Dermis blood vessel endothelial cell (primary cell): ENCODE measurements around the gene VILL. TPM values are rescaled to one million over a fixed set of nuclear protein-coding genes. Genes with fewer than 3 reads are reported as not detected.

Experiments used
- DNase-seq: peaks from one replicate; pipeline ENCODE4 v3.0.0; 2010
- total RNA-seq: library from RNA; depleted of rRNA; stranded (reverse); fragments of >200 nt; gene quantifications from 2 replicates; pipeline ENCODE4 v1.2.3, GENCODE V29; 2014

Gene VILL
- total RNA-seq, 1 donor from 2014 or later: 8.0 TPM

- no peak for DNase-seq
These were observed 11.0 kb downstream of the VILL start for GRCh38 chr3:38001456-38002081.

- no peak for DNase-seq
These were observed 11.8 kb downstream of the VILL start for GRCh38 chr3:38002291-38002876.

- DNase-seq: no peak
These were observed 12.4 kb downstream of the VILL start for GRCh38 chr3:38002940-38003339.

DNA sequence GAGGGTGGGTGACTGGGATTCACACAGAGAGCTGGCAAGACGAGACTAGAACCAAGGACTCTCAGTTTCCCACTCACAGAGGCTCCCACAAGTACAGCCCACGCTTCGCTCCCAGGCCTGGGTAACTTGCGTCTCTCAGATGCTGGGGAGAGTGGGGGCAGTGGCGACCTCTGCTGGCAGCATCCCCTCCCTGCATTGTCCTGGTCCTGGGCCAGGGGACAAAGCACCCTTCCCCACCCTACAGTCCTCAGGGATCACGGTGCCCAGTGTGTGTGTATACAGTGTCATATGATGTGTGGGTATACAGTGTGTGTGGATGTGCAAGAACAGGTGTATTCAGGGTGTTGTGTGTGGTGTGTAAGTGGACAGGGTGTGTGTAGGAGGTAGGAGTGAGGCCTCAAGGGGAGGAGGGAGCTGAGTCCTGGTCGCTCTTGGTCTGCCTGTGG, 12.8 kb downstream of the VILL start:
- peak; percentile 71 for DNase-seq

- DNase-seq: no peak
These were observed 13.3 kb downstream of the VILL start for GRCh38 chr3:38003817-38004414.

DNA sequence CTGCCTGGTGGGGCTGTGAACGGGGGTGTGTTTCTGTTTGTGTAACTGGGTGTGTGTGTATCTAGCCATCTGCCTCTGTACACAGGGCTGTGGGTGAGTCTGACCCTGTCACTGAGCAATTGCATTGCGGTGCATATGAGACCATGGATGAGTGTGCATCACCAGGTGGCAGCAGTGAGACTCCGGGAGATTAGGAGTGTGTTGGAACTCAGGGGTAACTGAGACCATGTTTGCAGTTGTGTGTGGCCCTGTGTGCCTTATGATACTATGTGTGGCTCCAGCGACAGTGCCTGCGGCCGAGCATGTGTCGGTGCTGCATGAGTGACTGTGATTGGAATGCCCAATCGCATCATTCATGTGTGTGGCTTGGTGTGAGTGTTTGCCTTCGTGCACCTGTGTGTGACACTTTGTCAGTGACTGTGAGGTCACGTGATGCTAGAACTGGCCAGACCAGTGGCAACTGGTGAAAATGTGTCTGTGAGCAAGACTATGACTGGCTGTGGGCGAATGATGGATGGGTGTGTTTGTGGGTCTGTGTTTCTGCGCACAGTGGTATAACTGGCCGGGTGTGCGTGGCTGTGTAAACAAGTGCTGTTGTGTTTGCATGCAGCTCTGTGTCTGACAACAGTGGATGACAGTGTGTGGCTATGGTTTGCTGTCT, 14.0 kb downstream of the VILL start:
- peak; percentile 79 for DNase-seq

DNA sequence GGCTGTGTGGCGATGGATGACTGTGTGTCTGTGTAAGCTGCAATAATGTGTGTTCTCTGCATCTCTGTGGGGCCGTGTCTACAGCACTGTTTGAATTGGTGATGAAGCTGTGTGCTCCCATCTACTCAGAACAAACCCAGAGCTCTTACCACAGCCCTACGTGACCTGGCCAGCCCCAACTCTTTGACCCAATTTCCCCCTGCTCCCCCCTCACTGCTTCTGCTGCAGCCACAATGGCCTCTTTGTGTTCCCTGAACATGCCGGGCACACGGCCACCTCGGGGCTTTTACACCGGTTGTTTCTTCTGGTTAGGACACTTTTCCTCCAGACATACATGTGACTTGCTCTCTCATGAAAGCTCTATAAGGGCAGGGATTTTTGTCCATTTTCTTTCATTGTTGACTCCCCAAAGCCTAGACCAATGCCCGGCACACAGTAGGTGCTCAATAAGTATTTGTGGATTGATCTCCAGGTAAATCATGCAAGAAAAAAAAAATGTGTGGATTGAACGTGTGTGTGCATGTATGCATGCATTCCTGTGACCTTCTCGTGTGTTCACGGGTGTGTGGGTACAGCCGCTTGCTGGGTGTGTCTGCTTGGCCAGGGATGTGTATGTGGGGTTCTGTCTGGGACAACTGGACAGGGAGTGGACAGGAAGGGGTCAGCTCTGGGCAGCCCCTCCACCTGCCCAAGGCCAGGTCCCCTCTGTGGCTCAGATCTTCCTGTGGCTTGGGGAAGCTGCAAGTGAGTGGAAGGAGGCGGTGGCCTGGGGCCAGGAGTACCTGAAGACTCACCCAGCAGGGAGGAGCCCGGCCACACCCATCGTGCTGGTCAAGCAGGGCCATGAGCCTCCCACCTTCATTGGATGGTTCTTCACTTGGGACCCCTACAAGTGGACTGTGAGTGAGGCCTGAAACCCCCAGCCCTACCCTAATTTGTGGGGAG, 14.8 kb downstream of the VILL start:
- DNase-seq: no peak

GRCh38 chr3:38006031-38006430, 15.4 kb downstream of the VILL start:
- no peak for DNase-seq

DNA sequence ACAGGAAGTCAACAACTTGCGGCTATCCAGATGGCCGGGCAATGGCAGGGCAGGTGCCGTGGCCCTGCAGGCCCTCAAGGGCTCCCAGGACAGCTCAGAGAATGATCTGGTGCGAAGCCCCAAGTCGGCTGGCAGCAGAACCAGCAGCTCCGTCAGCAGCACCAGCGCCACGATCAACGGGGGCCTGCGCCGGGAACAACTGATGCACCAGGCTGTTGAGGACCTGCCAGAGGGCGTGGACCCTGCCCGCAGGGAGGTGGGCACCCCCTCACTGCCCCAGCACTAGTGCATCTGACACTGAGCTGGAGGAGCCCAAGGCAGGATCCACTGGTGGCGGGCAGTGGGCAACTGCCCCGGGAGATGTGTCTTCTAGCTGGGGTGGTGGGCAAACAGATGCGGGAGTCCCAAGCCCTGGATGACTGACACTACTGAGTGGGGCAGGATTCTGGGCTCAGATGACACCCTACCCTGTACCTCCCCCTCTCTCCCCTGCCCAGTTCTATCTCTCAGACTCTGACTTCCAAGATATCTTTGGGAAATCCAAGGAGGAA, 15.9 kb downstream of the VILL start:
- DNase-seq: no peak

- DNase-seq: no peak
These were observed 17.1 kb downstream of the VILL start for GRCh38 chr3:38007754-38008090.

- DNase-seq: no peak
These were observed 17.7 kb downstream of the VILL start for GRCh38 chr3:38008191-38008701.

DNA sequence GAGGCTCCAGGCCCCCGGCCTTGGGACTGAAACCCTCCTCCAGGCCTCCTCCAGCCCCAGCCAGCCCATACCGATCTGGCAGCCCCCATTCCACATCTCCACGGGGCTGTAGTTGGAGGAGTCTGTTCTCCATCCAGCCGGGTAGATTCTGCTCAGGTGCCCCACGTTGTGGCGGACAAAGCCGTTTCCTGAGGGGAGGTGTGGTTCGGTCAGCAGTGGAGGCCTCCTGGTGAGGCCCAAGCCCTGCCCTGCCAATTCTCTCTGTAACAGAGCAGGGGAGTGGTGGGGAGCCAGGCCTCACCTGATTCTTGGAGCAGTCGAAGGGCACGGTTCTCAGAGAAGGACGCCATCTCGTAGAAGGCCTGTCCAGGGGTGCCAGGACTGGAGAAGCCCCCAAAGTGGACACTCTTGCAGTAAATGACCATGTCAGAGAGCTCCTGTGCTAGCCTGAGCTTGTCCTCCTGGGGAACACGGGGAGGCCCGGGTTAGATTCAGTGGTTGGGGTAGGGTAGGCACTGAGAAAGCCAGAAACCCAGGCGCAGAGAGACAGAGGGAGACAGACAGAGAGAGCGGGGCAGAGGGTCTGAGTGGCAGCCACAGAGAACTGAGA, 18.5 kb downstream of the VILL start:
- no peak for DNase-seq

DNA sequence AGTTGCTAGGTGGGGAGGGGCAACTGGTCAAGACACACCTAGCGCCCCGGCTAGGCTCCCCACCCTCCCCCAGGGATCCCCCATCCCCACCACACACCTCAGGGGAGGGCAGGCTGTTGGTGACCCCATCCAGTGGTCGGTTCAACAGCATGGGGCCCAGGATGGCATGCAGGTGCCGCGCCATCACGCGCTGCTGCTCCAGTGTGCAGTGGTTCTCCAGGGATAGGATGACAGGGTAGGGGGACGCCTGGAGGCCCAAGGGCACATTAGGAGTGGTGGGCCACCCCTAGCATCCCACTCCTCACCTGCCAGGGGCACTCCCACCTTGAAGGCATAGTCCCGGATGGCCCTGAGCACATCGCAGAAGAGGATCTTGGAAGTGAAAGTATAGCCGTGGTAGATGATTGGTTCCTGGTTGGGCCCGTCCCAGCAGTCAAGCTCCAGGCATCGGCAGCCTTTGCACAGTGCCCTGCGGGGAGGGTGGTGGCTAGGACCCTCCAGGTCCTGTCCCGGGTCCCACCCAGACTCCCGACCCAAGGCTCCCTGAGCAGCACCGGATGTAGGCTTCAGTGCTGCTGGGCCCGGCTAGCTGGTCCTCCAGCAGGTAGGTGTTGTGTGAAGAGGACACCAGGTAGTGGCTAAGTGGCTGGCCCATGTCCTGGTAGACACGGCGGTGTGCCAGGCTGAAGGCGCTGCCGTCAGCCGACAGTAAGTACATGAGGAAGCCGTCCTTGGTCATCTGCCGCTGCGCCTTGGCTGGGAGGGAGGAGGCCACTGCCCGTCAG, 19.4 kb downstream of the VILL start:
- no peak for DNase-seq

DNA sequence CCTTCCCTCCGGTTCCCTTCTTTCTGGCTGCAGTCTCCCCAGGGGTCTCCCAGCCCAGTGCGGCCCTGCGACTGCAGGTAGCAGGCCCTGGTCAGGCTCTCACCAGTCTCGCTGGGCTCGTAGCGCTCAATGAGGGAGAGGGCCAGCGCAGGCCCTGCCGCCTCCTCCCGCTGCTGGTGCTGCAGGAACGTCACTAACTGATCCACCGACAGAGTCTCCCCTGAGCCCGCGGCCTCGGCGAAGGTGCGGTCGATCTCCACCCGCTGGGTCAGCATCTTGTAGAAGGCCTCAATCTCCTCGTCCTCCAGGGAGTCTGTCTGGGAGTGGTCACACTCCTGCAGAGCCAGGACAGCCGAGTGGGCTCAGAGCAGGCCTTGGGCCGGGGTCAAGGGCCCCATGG, 20.5 kb downstream of the VILL start:
- no peak for DNase-seq

- no peak for DNase-seq
These were observed 24.9 kb downstream of the VILL start for GRCh38 chr3:38015485-38015884.

DNA sequence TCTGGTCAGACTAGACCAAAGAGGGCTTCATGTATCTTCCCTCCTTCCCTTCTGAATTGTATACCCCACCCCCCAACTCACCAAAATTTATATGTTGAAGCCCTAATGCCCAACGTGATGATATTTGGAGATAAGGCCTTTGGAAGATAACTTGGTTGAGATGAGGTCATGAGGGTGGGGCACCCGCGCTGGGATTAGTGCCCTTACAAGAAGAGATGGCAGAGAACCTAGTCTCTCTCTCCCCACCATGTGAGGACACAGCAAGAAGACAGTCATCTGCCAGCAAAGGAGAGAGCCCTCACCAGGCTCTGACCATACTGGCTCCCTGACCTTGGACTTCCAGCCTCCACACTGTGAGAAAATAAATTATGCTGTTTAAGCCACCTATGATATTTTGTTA, 25.4 kb downstream of the VILL start:
- DNase-seq: no peak

GRCh38 chr3:38016410-38016809, 25.8 kb downstream of the VILL start:
- DNase-seq: no peak

- no peak for DNase-seq
These were observed 26.4 kb downstream of the VILL start for GRCh38 chr3:38016847-38017444.

DNA sequence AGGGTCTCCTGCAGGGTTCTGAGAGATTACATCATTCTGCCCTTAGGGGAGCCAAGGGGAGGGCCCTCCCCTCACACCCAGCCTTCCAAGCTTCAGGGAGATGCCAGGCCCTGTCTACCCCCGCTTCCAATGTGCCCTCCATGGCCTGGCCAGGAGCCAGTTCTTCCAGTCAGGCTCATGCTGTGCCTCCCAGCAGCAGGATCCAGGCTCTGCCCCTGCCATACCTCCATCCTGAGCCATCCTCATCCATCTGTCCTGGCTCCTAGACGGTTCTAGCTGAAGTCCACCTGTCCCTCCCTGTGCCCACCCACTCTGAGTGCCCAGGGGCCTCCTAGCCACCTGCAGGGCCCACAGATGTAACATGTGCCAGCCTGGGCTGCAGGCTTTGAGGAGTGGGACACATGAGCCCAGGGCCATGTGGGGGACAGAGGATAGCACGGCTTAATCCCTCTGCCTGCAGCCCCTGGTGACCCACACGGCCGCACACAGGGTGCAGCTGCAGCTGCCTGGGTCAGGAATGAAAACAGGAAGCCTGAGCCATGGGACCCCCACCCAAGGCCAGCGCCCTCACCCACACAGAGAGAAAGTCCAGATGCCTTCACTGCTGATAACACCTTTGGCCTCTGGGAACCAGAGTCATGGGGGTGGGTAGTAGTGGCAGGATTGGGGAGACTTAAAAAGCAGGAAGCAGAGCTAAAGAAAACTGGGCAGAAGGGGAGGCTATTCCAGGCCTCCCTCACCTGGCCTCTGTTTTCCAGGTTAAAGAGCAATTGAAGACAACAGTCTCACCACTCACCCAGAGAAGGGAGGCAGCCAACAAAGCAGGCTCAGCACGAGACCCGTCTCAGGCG, 27.1 kb downstream of the VILL start:
- no peak for DNase-seq
